K562 (cell line): ENCODE results near the gene NOL12. TPM values are rescaled to one million over a fixed set of nuclear protein-coding genes. Genes with fewer than 3 reads are reported as not detected.
A peak's percentile ranks its signal among the peaks of the same experiment; 100 is the strongest.

ENCODE experiments used
- ARID1B ChIP-seq: fragments of 450-650 bp; IDR thresholded peaks from 2 replicates; pipeline ENCODE4 v1.6.1; 2016; ENCODE audit warnings: antibody characterized with exemption, mild to moderate bottlenecking, inconsistent platforms
- ELF4 ChIP-seq: fragments of 450-650 bp; formaldehyde crosslinking; IDR thresholded peaks from 2 replicates; pipeline ENCODE4 v1.4.0; 2022; ENCODE audit warnings: missing genetic modification characterization
- EP400 ChIP-seq: fragments of 450-650 bp; IDR thresholded peaks from 2 replicates; pipeline ENCODE4 v1.6.1; 2017; ENCODE audit warnings: antibody characterized with exemption, mild to moderate bottlenecking, moderate library complexity
- ETS1 ChIP-seq: conservative IDR thresholded peaks from 2 replicates; pipeline ENCODE4 v1.6.1; 2011; ENCODE audit warnings: low read depth, mild to moderate bottlenecking, low read length; ENCODE audit not compliant: control insufficient read depth
- EWSR1 ChIP-seq: fragments of 450-650 bp; IDR thresholded peaks from 2 replicates; pipeline ENCODE4 v1.6.1; 2018; ENCODE audit warnings: borderline replicate concordance, mild to moderate bottlenecking, low read depth, moderate library complexity; ENCODE audit not compliant: partially characterized antibody
- FOXA1 ChIP-seq: fragments of 450-650 bp; IDR thresholded peaks from 2 replicates; pipeline ENCODE4 v1.6.1; 2016; ENCODE audit warnings: mild to moderate bottlenecking, borderline replicate concordance
- HDAC1 ChIP-seq, 2 experiments: fragments of 450-650 bp; IDR thresholded peaks; 2 replicates each; pipeline ENCODE4 v1.6.1; 2016 to 2017; ENCODE audit warnings: inconsistent platforms in 1 of 2, mild to moderate bottlenecking in 1 of 2, moderate library complexity in 1 of 2
- HDGF ChIP-seq: fragments of 450-650 bp; IDR thresholded peaks from 2 replicates; pipeline ENCODE4 v1.6.1; 2016
- HMGN3 ChIP-seq: IDR thresholded peaks from 2 replicates; pipeline ENCODE4 v1.6.1; 2011; ENCODE audit warnings: borderline replicate concordance, low read depth, mild to moderate bottlenecking, mixed read lengths, low read length; ENCODE audit not compliant: insufficient read length; ENCODE audit errors: extremely low read depth
- JUND ChIP-seq, 2 experiments: IDR thresholded peaks; 2 replicates in 1 of 2; 3 replicates in 1 of 2; pipeline ENCODE4 v1.6.1; 2011; ENCODE audit warnings: borderline replicate concordance in 2 of 2, low read depth in 2 of 2, low read length in 2 of 2, improper control_type of control experiment in 1 of 2, missing biosample characterization in 1 of 2, missing genetic modification characterization in 1 of 2, missing genetic modification reagents in 1 of 2
- LCOR ChIP-seq: sonication (generic); formaldehyde crosslinking; IDR thresholded peaks from 2 replicates; pipeline ENCODE4 v1.8.0; 2022; ENCODE audit warnings: mild to moderate bottlenecking, missing genetic modification reagents
- MTA3 ChIP-seq: fragments of 450-650 bp; formaldehyde crosslinking; IDR thresholded peaks from 2 replicates; pipeline ENCODE4 v1.6.1; 2017; ENCODE audit warnings: mild to moderate bottlenecking, borderline replicate concordance
- MYC ChIP-seq, 2 experiments: fragments of 250-450 bp in 1 of 2; sonication (Bioruptor Pico) in 1 of 2; IDR thresholded peaks; 2 replicates each; pipeline versions ENCODE4 v1.5.1 to v1.6.1; 2012 to 2021; ENCODE audit warnings: low read depth in 2 of 2, borderline replicate concordance in 1 of 2, improper control_type of control experiment in 1 of 2, low read length in 1 of 2, mild to moderate bottlenecking in 1 of 2, moderate library complexity in 1 of 2
- NR2C1 ChIP-seq, 2 experiments: fragments of 450-650 bp; IDR thresholded peaks; 2 replicates each; pipeline ENCODE4 v1.6.1; 2017; ENCODE audit warnings: mild to moderate bottlenecking in 2 of 2, antibody characterized with exemption in 1 of 2, inconsistent platforms in 1 of 2, missing compliant biosample characterization in 1 of 2, missing genetic modification characterization in 1 of 2
- NUFIP1 ChIP-seq: fragments of 450-650 bp; IDR thresholded peaks from 2 replicates; pipeline ENCODE4 v1.6.1; 2018; ENCODE audit not compliant: partially characterized antibody
- RBM25 ChIP-seq: fragments of 200-400 bp; formaldehyde crosslinking; IDR thresholded peaks from 2 replicates; pipeline ENCODE4 v1.6.1; 2018; ENCODE audit warnings: low read length, low read depth, moderate library complexity; ENCODE audit not compliant: severe bottlenecking
- ZBTB9 ChIP-seq: fragments of 450-650 bp; formaldehyde crosslinking; IDR thresholded peaks from 2 replicates; pipeline ENCODE4 v1.4.0; 2020; ENCODE audit warnings: mild to moderate bottlenecking, moderate library complexity
- ZNF239 ChIP-seq: fragments of 250-450 bp; sonication (Bioruptor Pico); IDR thresholded peaks from 2 replicates; pipeline ENCODE4 v1.4.0; 2020; ENCODE audit warnings: mild to moderate bottlenecking
- ZNF76 ChIP-seq: fragments of 250-450 bp; sonication (Bioruptor Pico); IDR thresholded peaks from 2 replicates; pipeline ENCODE4 v1.4.0; 2020; ENCODE audit warnings: mild to moderate bottlenecking, moderate library complexity, borderline replicate concordance
- polyA plus RNA-seq, 8 experiments: library from polyadenylated mRNA; depleted of rRNA in 4 of 8; stranded (reverse) in 5 of 8; unstranded in 3 of 8; fragments of >200 nt; fragmentation: Nextera tagmentation in 2 of 8; fragmentation: Illumina TruSeq in 1 of 8; extraction: Ambion mirVana in 2 of 8; extraction: Trizol in 1 of 8; gene quantifications; 2 replicates each; pipeline versions ENCODE4 v1.2.1 to v1.2.3, GENCODE V29; 2011 to 2014; ENCODE audit warnings: inconsistent platforms in 1 of 8, missing spikeins in 1 of 8
- total RNA-seq, 7 experiments: library from RNA; depleted of rRNA in 6 of 7; stranded (reverse); fragments of >200 nt in 6 of 7; fragmentation: Illumina TruSeq in 2 of 7; extraction: Trizol in 2 of 7; gene quantifications; 2 replicates each; pipeline versions ENCODE4 v1.2.1 to v1.2.3, GENCODE V29; 2011 to 2021; ENCODE audit warnings: low replicate concordance in 1 of 7
- TF ChIP-seq, protein P1 (sequence below): fragments of 250-450 bp; sonication (Bioruptor Pico); IDR thresholded peaks from 2 replicates; pipeline ENCODE4 v1.8.0; 2022; ENCODE audit warnings: moderate library complexity, mild to moderate bottlenecking, inconsistent platforms

Gene NOL12
- total and polyA plus RNA-seq, 9 of the 15 experiments (the other 6 are each of a cell fraction or from before 2014, with no cell fraction given) = 2.8 to 40.9 (median 28.5) TPM

DNA sequence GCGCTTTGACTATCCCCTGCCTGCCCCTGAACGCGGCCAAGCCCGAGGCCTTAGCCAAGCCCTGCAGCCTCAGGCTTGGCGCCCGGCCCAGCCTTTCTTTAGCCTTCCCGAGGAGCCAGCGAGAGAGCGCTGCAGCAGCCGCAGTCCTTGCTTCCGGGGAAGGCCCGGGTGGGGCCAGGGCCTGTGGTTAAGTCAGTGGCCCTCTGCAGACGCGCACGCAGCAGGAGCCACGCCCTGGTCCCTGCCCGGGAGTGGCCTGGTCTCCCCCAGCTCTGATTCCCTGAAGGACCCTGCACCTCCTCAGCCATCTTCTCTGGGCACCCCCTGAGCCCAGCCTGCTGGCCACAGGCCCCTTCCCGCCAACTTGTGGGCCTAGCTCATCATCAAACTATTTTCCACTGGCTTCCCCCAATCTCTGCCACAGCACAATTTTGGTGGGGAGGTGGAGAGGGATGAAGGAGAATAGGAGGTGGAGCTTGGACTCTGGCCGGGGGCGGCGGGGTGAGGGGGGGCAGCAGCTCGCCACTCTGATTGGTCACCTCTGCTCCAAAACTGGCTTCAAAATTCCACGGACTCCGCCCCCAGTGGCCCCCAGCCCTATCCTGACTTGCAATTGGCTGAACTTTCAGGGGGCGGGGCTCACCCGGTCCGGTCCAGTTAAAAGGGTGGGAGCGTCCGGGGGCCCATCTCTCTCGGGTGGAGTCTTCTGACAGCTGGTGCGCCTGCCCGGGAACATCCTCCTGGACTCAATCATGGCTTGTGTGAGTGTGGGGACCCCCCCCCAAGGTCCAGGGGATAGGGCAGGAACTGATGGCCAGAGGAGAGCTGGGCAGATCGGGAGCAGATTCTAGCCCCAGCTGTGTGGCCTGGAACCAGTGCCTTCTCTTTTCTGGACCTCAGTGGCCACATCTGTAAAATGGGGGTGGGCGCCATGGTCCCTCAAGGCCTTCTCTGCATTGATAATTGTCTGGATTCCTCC is 10.9 kb upstream of the NOL12 start, which contains the start of gene LGALS1 (continued):
- TF ChIP-seq ZNF76 (CRISPR knock-in tag) (no peak), NR2C1 (IDR thresholded peaks at IDR 0.05) (no peak), NR2C1 (tag; IDR thresholded peaks at IDR 0.05) (no peak), RBM25 (peak; percentile 92), ARID1B (peak; percentile 40; the same call in 1 of the 2 replicates), JUND (IDR thresholded peaks at IDR 0.05; ENCODE audit: borderline replicate concordance, low read depth, low read length) (peak; percentile 41), JUND (tag; IDR thresholded peaks at IDR 0.05; ENCODE audit: borderline replicate concordance, low read depth, low read length) (no peak; the same call in 2 of the 3 replicates), NUFIP1 (no peak), ETS1 (peak; percentile 63; the same call in 1 of the 2 replicates), HMGN3 (peak; percentile 69), ELF4 (no peak), MTA3 (peak; percentile 78), LCOR (CRISPR knock-in tag) (peak; percentile 100), FOXA1 (no peak), ZNF239 (CRISPR knock-in tag) (no peak), MYC (IDR thresholded peaks at IDR 0.05; ENCODE audit: low read depth, low read length) (peak; percentile 49; the same call in 1 of the 2 replicates), MYC (CRISPR knock-in tag; IDR thresholded peaks at IDR 0.05; ENCODE audit: borderline replicate concordance, low read depth) (peak; percentile 45; the same call in 1 of the 2 replicates), EP400 (peak; percentile 56; the same call in 1 of the 2 replicates), EWSR1 (no peak), HDAC1 (IDR thresholded peaks at IDR 0.05) (peak in 1 of 2 experiments; percentile 49; a peak in 2 of 4 replicates), HDGF (no peak), ZBTB9 (CRISPR knock-in tag) (peak; percentile 49; the same call in 1 of the 2 replicates)
- TF ChIP-seq, protein P1, sequence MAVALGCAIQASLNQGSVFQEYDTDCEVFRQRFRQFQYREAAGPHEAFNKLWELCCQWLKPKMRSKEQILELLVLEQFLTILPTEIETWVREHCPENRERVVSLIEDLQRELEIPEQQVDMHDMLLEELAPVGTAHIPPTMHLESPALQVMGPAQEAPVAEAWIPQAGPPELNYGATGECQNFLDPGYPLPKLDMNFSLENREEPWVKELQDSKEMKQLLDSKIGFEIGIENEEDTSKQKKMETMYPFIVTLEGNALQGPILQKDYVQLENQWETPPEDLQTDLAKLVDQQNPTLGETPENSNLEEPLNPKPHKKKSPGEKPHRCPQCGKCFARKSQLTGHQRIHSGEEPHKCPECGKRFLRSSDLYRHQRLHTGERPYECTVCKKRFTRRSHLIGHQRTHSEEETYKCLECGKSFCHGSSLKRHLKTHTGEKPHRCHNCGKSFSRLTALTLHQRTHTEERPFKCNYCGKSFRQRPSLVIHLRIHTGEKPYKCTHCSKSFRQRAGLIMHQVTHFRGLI = no peak
